ENCODE results near the gene SMARCA1.

DNA sequence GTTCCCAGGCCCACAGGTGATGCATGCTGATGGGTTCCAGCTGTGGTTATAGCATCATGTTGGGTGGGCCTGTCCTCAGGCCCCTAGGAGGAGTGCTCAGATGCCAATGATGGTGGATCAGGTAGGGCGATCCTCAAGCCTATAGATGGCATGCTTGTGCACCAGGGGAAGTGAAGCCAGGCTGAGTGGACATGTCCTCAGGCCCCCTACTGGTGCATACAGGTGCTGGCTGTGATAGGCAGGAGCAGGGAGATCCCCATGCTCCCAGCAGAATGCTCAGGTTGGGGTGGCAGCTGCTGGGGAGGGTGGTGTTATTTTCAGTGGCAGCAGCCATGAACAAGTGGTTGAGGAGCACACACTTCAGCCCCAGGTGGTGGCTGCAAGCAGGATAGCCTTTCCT lies 96.0 kb downstream of the SMARCA1 start:
- TF ChIP-seq, protein P1, sequence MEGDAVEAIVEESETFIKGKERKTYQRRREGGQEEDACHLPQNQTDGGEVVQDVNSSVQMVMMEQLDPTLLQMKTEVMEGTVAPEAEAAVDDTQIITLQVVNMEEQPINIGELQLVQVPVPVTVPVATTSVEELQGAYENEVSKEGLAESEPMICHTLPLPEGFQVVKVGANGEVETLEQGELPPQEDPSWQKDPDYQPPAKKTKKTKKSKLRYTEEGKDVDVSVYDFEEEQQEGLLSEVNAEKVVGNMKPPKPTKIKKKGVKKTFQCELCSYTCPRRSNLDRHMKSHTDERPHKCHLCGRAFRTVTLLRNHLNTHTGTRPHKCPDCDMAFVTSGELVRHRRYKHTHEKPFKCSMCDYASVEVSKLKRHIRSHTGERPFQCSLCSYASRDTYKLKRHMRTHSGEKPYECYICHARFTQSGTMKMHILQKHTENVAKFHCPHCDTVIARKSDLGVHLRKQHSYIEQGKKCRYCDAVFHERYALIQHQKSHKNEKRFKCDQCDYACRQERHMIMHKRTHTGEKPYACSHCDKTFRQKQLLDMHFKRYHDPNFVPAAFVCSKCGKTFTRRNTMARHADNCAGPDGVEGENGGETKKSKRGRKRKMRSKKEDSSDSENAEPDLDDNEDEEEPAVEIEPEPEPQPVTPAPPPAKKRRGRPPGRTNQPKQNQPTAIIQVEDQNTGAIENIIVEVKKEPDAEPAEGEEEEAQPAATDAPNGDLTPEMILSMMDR (IDR thresholded peaks at IDR 0.05; ENCODE audit: low read length) = no peak
- no peak for TF ChIP-seq EZH2 (optimal IDR thresholded peaks at IDR 0.05; ENCODE audit: low read depth, low read length)
- TF ChIP-seq EZH2phosphoT487 (IDR thresholded peaks at IDR 0.05; ENCODE audit: low read length) = no peak

Measured in MM.1S (cell line).